HepG2 (cell line): ENCODE data around the gene PREX1. TPM values are rescaled to one million over a fixed set of nuclear protein-coding genes. Genes with fewer than 3 reads are reported as not detected.

Experiments used
- ATAC-seq: fragments of 200-7000 bp; cut with Tn5 transposase; 3 replicates; pipeline ENCODE4 v1.9.1; 2020; ENCODE audit warnings: mild to moderate bottlenecking, moderate library complexity
- BruUV-seq: library from RNA; stranded (reverse); fragments of 400-500 nt; replicated peaks from 2 replicates; lab custom pipeline; 2021; lab: Mats Ljungman, UMichigan
- CTCF ChIA-PET: fragments of 300-600 bp; formaldehyde crosslinking; extraction: SDS; loops from one replicate; lab custom pipeline; 2021; ENCODE audit warnings: low total read pairs, inconsistent platforms, low intra/inter-chr PET ratio; lab: Yijun Ruan, JAX
- POLR2A ChIA-PET: fragments of 350-600 bp; sonication (Branson Sonifier 250); formaldehyde crosslinking; loops from one replicate; lab custom pipeline; 2020; ENCODE audit warnings: antibody characterized with exemption, inconsistent platforms; lab: Yijun Ruan, JAX
- DNase-seq: peaks from one replicate; pipeline ENCODE4 v3.0.0-alpha.2; 2015; ENCODE audit warnings: low spot score
- FAIRE-seq: peaks from 3 replicates; lab custom pipeline; 2011; peaks lifted over from hg19 to GRCh38; lab: Jason Lieb, UNC
- H2AFZ ChIP-seq: one replicate; pipeline ENCODE4 v1.6.1; 2011; ENCODE audit warnings: low read length, inconsistent platforms
- H3K27ac ChIP-seq: fragments of 300-600 bp; 3 replicates; pipeline ENCODE4 v1.8.0; 2011; ENCODE audit warnings: mixed run types, mild to moderate bottlenecking, mixed read lengths, low read length, inconsistent platforms; ENCODE audit not compliant: insufficient read depth; ENCODE audit errors: extremely low read length
- H3K27me3 ChIP-seq, 2 experiments: fragments of 200-600 bp in 1 of 2; 2 replicates in 1 of 2; 3 replicates in 1 of 2; pipeline versions ENCODE4 v1.6.0 to v1.8.0; 2011; ENCODE audit warnings: low read length in 2 of 2, mild to moderate bottlenecking in 2 of 2, moderate library complexity in 2 of 2, inconsistent platforms in 1 of 2; ENCODE audit not compliant: insufficient read depth in 2 of 2, control insufficient read depth in 1 of 2
- H3K36me3 ChIP-seq, 2 experiments: fragments of 200-600 bp in 1 of 2; replicated peaks in 1 of 2; 2 replicates in 1 of 2; 3 replicates in 1 of 2; pipeline versions ENCODE4 v1.5.1 to v1.8.0; 2011; ENCODE audit warnings: low read length in 2 of 2, inconsistent platforms in 1 of 2; ENCODE audit not compliant: insufficient read depth in 2 of 2, control insufficient read depth in 1 of 2
- H3K4me1 ChIP-seq: 2 replicates; pipeline ENCODE4 v1.5.1; 2012; ENCODE audit warnings: low read length, inconsistent platforms; ENCODE audit not compliant: insufficient read depth
- H3K4me2 ChIP-seq: 2 replicates; pipeline ENCODE4 v1.6.0; 2011; ENCODE audit warnings: low read depth, low read length, inconsistent platforms
- H3K4me3 ChIP-seq, 3 experiments: fragments of 200-600 bp in 1 of 3; sonication (generic), shearing (Covaris generic) in 1 of 3; replicated peaks in 1 of 3; 2 replicates each; pipeline ENCODE4 v1.5.1; 2011 to 2016; ENCODE audit warnings: low read length in 3 of 3, inconsistent platforms in 2 of 3, low read depth in 2 of 3, mild to moderate bottlenecking in 2 of 3, control low read depth in 1 of 3, mixed read lengths in 1 of 3; ENCODE audit not compliant: insufficient read depth in 1 of 3
- H3K79me2 ChIP-seq: one replicate; pipeline ENCODE4 v1.6.1; 2011; ENCODE audit warnings: low read length, inconsistent platforms; ENCODE audit not compliant: insufficient read depth
- H3K9ac ChIP-seq: 2 replicates; pipeline ENCODE4 v1.6.0; 2011; ENCODE audit warnings: mild to moderate bottlenecking, low read depth, low read length, inconsistent platforms; ENCODE audit not compliant: insufficient read depth
- H3K9me3 ChIP-seq: 2 replicates; pipeline ENCODE4 v1.5.1; 2012; ENCODE audit warnings: mild to moderate bottlenecking, low read length
- H4K20me1 ChIP-seq: 2 replicates; pipeline ENCODE4 v1.6.0; 2011; ENCODE audit warnings: inconsistent platforms, mild to moderate bottlenecking, low read length, moderate library complexity; ENCODE audit not compliant: insufficient read depth
- HIC2 ChIP-seq: sonication (generic); formaldehyde crosslinking; IDR thresholded peaks from 2 replicates; pipeline ENCODE4 v1.9.0; 2022; ENCODE audit warnings: low read depth, missing genetic modification reagents
- IKZF5 ChIP-seq: IDR thresholded peaks from 2 replicates; pipeline ENCODE4 v1.6.1; 2018; ENCODE audit warnings: missing genetic modification reagents, mild to moderate bottlenecking, missing compliant biosample characterization
- PHB2 ChIP-seq: fragments of 450-650 bp; IDR thresholded peaks from 2 replicates; pipeline ENCODE4 v1.6.1; 2018; ENCODE audit not compliant: partially characterized antibody
- ZBTB40 ChIP-seq, 2 experiments: fragments of 450-650 bp in 1 of 2; sonication (generic) in 1 of 2; formaldehyde crosslinking in 1 of 2; IDR thresholded peaks; 2 replicates each; pipeline versions ENCODE4 v1.6.1 to v1.8.0; 2016 to 2022; ENCODE audit warnings: antibody characterized with exemption in 1 of 2, mild to moderate bottlenecking in 1 of 2, missing genetic modification reagents in 1 of 2
- ZNF496 ChIP-seq: sonication (generic); formaldehyde crosslinking; IDR thresholded peaks from 2 replicates; pipeline ENCODE4 v1.8.1; 2023; ENCODE audit warnings: mild to moderate bottlenecking, moderate library complexity, missing genetic modification reagents; ENCODE audit not compliant: insufficient replicate concordance
- WGBS: methylation state at CpG from one replicate; pipeline ENCODE4 v1.1.6; 2017; ENCODE audit warnings: low lambda C conversion rate; 5-methylcytosine and 5-hydroxymethylcytosine counted together
- in situ Hi-C: cut with HindIII; loops from 2 replicates; pipeline ENCODE4 v1.10.0; 2017; ENCODE audit warnings: low pct_unique_long_range_greater_than_20kb; ENCODE audit not compliant: extremely low pct_ligation_motif_present
- intact Hi-C: fragments of 100-400 bp; cut with micrococcal nuclease; formaldehyde crosslinking; loops from one replicate; pipeline ENCODE4 v1.10.0; 2022; ENCODE audit not compliant: unreplicated experiment
- polyA plus RNA-seq, 8 experiments: library from polyadenylated mRNA; depleted of rRNA in 3 of 8; stranded (reverse) in 7 of 8; unstranded in 1 of 8; fragments of >200 nt; fragmentation: Illumina TruSeq in 4 of 8; extraction: Trizol in 4 of 8; gene quantifications; 2 replicates each; pipeline versions ENCODE4 v1.2.1 to v1.2.3, GENCODE V29; 2011 to 2016; ENCODE audit warnings: low read depth in 4 of 8, missing spikeins in 1 of 8, mixed read lengths in 1 of 8; ENCODE audit not compliant: insufficient read depth in 1 of 8
- total RNA-seq, 5 experiments: library from RNA; depleted of rRNA; stranded (reverse); fragments of >200 nt; fragmentation: Illumina TruSeq; extraction: Trizol; gene quantifications; 2 replicates each; pipeline ENCODE4 v1.2.3, GENCODE V29; 2016; ENCODE audit warnings: low read depth in 1 of 5

The PREX1 gene
- total and polyA plus RNA-seq, 2 of the 13 experiments (the other 11 are each of a cell fraction or from before 2014, with no cell fraction given), result 0.02 to 0.04 TPM

GRCh38 chr20:48661575-48662455 lies 166.0 kb downstream of the PREX1 start:
- Histone ChIP-seq H3K36me3 (no peaks in the 10 kb centered on the region), H3K4me2 (no peak overlapping the region), H4K20me1 (peaks cover 3% of the 10 kb centered on the region; the same call in 1 of the 2 replicates), H3K27me3 (peaks cover 0 to 7% of the 10 kb centered on the region in 2 experiments; a peak in 2 of 5 replicates), H3K27ac (no peak overlapping the region), H3K4me3 (no peak overlapping the region), H3K9me3 (peaks cover 7% of the 10 kb centered on the region; the same call in 1 of the 2 replicates), H3K9ac (no peak overlapping the region), H3K4me1 (no peaks in the 10 kb centered on the region), H3K79me2 (no peaks in the 10 kb centered on the region), H2AFZ (no peak overlapping the region)
- DNase-seq, result no peak
- in situ Hi-C loops (no loop called here), intact Hi-C loops (no loop called here)
- ChIA-PET CTCF (interaction anchor here (0.6 kb wide), 1 partner anchor 1486 kb away, joined by 3 read pairs; no protein-coding TSS in a partner anchor), POLR2A (no interaction called here)
- no peak for FAIRE-seq
- 38% methylated on average over 14 of the region's 14 CpGs for WGBS
- no TSS peak for BruUV-seq
- no peak for ATAC-seq
- TF ChIP-seq HIC2 (CRISPR knock-in tag) (no peak), IKZF5 (CRISPR knock-in tag) (no peak), PHB2 (no peak), ZBTB40 (IDR thresholded peaks at IDR 0.05) (no peak), ZBTB40 (CRISPR knock-in tag; IDR thresholded peaks at IDR 0.05) (no peak), ZNF496 (no peak)
